ENCODE data around the gene TNIK. TPM values are rescaled to one million over a fixed set of nuclear protein-coding genes. Genes with fewer than 3 reads are reported as not detected.
"Not testable (repeated sequence)": the region's sequence is repeated elsewhere in the genome, so short reads cannot be mapped to it uniquely, and the experiment has no call there.

TNIK gene
- total RNA-seq, 2 donors from 2014 or later, result 96.4 to 98.9 TPM

- ATAC-seq (no peak), DNase-seq (no peak)
- Mint-ChIP-seq H3K4me1 (peaks cover 37% of the 10 kb centered on the region), H3K36me3 (ENCODE audit: low read depth) (peaks cover 5% of the 10 kb centered on the region), H3K27me3 (no peaks in the 10 kb centered on the region), H3K4me3 (no peak overlapping the region), H3K27ac (peak overlapping the region; percentile 79)
- H3K9me3 ChIP-seq (ENCODE audit: control insufficient read depth, low read length, poor library complexity, severe bottlenecking), result no peaks in the 10 kb centered on the region
Measured at GRCh38 chr3:171435143-171435542, 25.1 kb downstream of the TNIK start.

- Mint-ChIP-seq H3K36me3 (ENCODE audit: low read depth) (peaks cover 5% of the 10 kb centered on the region), H3K4me3 (no peak overlapping the region), H3K27ac (peak overlapping the region; percentile 37), H3K4me1 (peaks cover 24% of the 10 kb centered on the region), H3K27me3 (no peaks in the 10 kb centered on the region)
- H3K9me3 ChIP-seq (ENCODE audit: control insufficient read depth, low read length, poor library complexity, severe bottlenecking), result no peaks in the 10 kb centered on the region
- DNase-seq (no peak), ATAC-seq (no peak)
Measured at GRCh38 chr3:171432548-171432947, 27.7 kb downstream of the TNIK start.

GRCh38 chr3:171431550-171431949, 28.7 kb downstream of the TNIK start:
- Mint-ChIP-seq H3K27me3 (no peaks in the 10 kb centered on the region), H3K36me3 (ENCODE audit: low read depth) (peaks cover 5% of the 10 kb centered on the region), H3K27ac (peak overlapping the region; percentile 37), H3K4me3 (no peak overlapping the region), H3K4me1 (peaks cover 17% of the 10 kb centered on the region)
- ATAC-seq (no peak), DNase-seq (no peak)
- no peaks in the 10 kb centered on the region for H3K9me3 ChIP-seq (ENCODE audit: control insufficient read depth, low read length, poor library complexity, severe bottlenecking)

GRCh38 chr3:171430530-171430929, 29.7 kb downstream of the TNIK start:
- ATAC-seq, result no peak
- peaks cover 2% of the 10 kb centered on the region for H3K36me3 Mint-ChIP-seq (ENCODE audit: low read depth)
- no peak overlapping the region for H3K4me3 Mint-ChIP-seq
- H3K9me3 ChIP-seq (ENCODE audit: control insufficient read depth, low read length, poor library complexity, severe bottlenecking), result no peaks in the 10 kb centered on the region
- peaks cover 11% of the 10 kb centered on the region for H3K4me1 Mint-ChIP-seq
- no peak overlapping the region for H3K27ac Mint-ChIP-seq
- DNase-seq, result no peak
- no peaks in the 10 kb centered on the region for H3K27me3 Mint-ChIP-seq

- Mint-ChIP-seq H3K4me3 (no peak overlapping the region), H3K27ac (no peak overlapping the region), H3K27me3 (no peaks in the 10 kb centered on the region), H3K36me3 (ENCODE audit: low read depth) (peaks cover 2% of the 10 kb centered on the region), H3K4me1 (peaks cover 13% of the 10 kb centered on the region)
- ATAC-seq (no peak), DNase-seq (no peak)
- H3K9me3 ChIP-seq (ENCODE audit: control insufficient read depth, low read length, poor library complexity, severe bottlenecking), result no peaks in the 10 kb centered on the region
Measured at GRCh38 chr3:171429635-171430034, 30.6 kb downstream of the TNIK start.

- ATAC-seq, result no peak
- peaks cover 16% of the 10 kb centered on the region for H3K4me1 Mint-ChIP-seq
- no peak overlapping the region for H3K27ac Mint-ChIP-seq
Measured at GRCh38 chr3:171428892-171429291, 31.3 kb downstream of the TNIK start.

GRCh38 chr3:171428321-171428787, 31.9 kb downstream of the TNIK start:
- H3K36me3 Mint-ChIP-seq (ENCODE audit: low read depth), result peaks cover 2% of the 10 kb centered on the region
- H3K4me1 Mint-ChIP-seq, result peaks cover 16% of the 10 kb centered on the region
- H3K4me3 Mint-ChIP-seq, result no peak overlapping the region
- no peak overlapping the region for H3K27ac Mint-ChIP-seq
- H3K27me3 Mint-ChIP-seq, result no peaks in the 10 kb centered on the region
- ATAC-seq (no peak), DNase-seq (no peak)
- H3K9me3 ChIP-seq (ENCODE audit: control insufficient read depth, low read length, poor library complexity, severe bottlenecking), result no peaks in the 10 kb centered on the region

More at GRCh38 chr3:171428892-171429291, 31.3 kb downstream of the TNIK start:
- peaks cover 2% of the 10 kb centered on the region for H3K36me3 Mint-ChIP-seq (ENCODE audit: low read depth)
- H3K9me3 ChIP-seq (ENCODE audit: control insufficient read depth, low read length, poor library complexity, severe bottlenecking), result no peaks in the 10 kb centered on the region
- no peaks in the 10 kb centered on the region for H3K27me3 Mint-ChIP-seq
- no peak overlapping the region for H3K4me3 Mint-ChIP-seq
- no peak for DNase-seq

GRCh38 chr3:171427771-171428320, 32.4 kb downstream of the TNIK start:
- no peak for ATAC-seq
- no peaks in the 10 kb centered on the region for H3K27me3 Mint-ChIP-seq
- H3K36me3 Mint-ChIP-seq (ENCODE audit: low read depth), result peaks cover 2% of the 10 kb centered on the region

GRCh38 chr3:171424063-171424462, 36.1 kb downstream of the TNIK start:
- not testable (repeated sequence) for H3K36me3 Mint-ChIP-seq (ENCODE audit: low read depth); H3K27ac Mint-ChIP-seq; ATAC-seq; H3K9me3 ChIP-seq (ENCODE audit: control insufficient read depth, low read length, poor library complexity, severe bottlenecking); H3K4me3 Mint-ChIP-seq; DNase-seq; H3K27me3 Mint-ChIP-seq
- H3K4me1 Mint-ChIP-seq, result peaks cover 19% of the 10 kb centered on the region

More at GRCh38 chr3:171427771-171428320, 32.4 kb downstream of the TNIK start:
- DNase-seq, result no peak
- H3K27ac Mint-ChIP-seq, result no peak overlapping the region
- H3K9me3 ChIP-seq (ENCODE audit: control insufficient read depth, low read length, poor library complexity, severe bottlenecking), result no peaks in the 10 kb centered on the region
- no peak overlapping the region for H3K4me3 Mint-ChIP-seq
- peaks cover 18% of the 10 kb centered on the region for H3K4me1 Mint-ChIP-seq

GRCh38 chr3:171422855-171423254, 37.4 kb downstream of the TNIK start:
- peaks cover 22% of the 10 kb centered on the region for H3K4me1 Mint-ChIP-seq
- not testable (repeated sequence) for H3K36me3 Mint-ChIP-seq (ENCODE audit: low read depth); DNase-seq; H3K4me3 Mint-ChIP-seq; H3K9me3 ChIP-seq (ENCODE audit: control insufficient read depth, low read length, poor library complexity, severe bottlenecking); ATAC-seq; H3K27ac Mint-ChIP-seq; H3K27me3 Mint-ChIP-seq

- H3K27ac Mint-ChIP-seq, result no peak overlapping the region
Measured at GRCh38 chr3:171420667-171421066, 39.5 kb downstream of the TNIK start.

GRCh38 chr3:171419457-171419856, 40.7 kb downstream of the TNIK start:
- peaks cover 41% of the 10 kb centered on the region for H3K4me1 Mint-ChIP-seq
- no peaks in the 10 kb centered on the region for H3K27me3 Mint-ChIP-seq
- H3K36me3 Mint-ChIP-seq (ENCODE audit: low read depth), result no peaks in the 10 kb centered on the region

More at GRCh38 chr3:171420667-171421066, 39.5 kb downstream of the TNIK start:
- Mint-ChIP-seq H3K4me3 (no peak overlapping the region), H3K36me3 (ENCODE audit: low read depth) (no peaks in the 10 kb centered on the region), H3K4me1 (peaks cover 34% of the 10 kb centered on the region), H3K27me3 (no peaks in the 10 kb centered on the region)
- DNase-seq, result no peak
- ATAC-seq, result no peak
- no peaks in the 10 kb centered on the region for H3K9me3 ChIP-seq (ENCODE audit: control insufficient read depth, low read length, poor library complexity, severe bottlenecking)

GRCh38 chr3:171417813-171418212, 42.4 kb downstream of the TNIK start:
- H3K36me3 Mint-ChIP-seq (ENCODE audit: low read depth), result no peaks in the 10 kb centered on the region
- no peaks in the 10 kb centered on the region for H3K27me3 Mint-ChIP-seq
- H3K4me3 Mint-ChIP-seq, result no peak overlapping the region
- ATAC-seq, result no peak
- no peak for DNase-seq
- H3K4me1 Mint-ChIP-seq, result peaks cover 50% of the 10 kb centered on the region
- H3K27ac Mint-ChIP-seq, result no peak overlapping the region
- H3K9me3 ChIP-seq (ENCODE audit: control insufficient read depth, low read length, poor library complexity, severe bottlenecking), result no peaks in the 10 kb centered on the region

More at GRCh38 chr3:171419457-171419856, 40.7 kb downstream of the TNIK start:
- Mint-ChIP-seq H3K4me3 (no peak overlapping the region), H3K27ac (no peak overlapping the region)
- H3K9me3 ChIP-seq (ENCODE audit: control insufficient read depth, low read length, poor library complexity, severe bottlenecking), result no peaks in the 10 kb centered on the region
- no peak for DNase-seq
- no peak for ATAC-seq

- Mint-ChIP-seq H3K27me3 (no peaks in the 10 kb centered on the region), H3K36me3 (ENCODE audit: low read depth) (no peaks in the 10 kb centered on the region), H3K4me3 (no peak overlapping the region), H3K4me1 (peaks cover 55% of the 10 kb centered on the region), H3K27ac (no peak overlapping the region)
- DNase-seq (no peak), ATAC-seq (no peak)
- H3K9me3 ChIP-seq (ENCODE audit: control insufficient read depth, low read length, poor library complexity, severe bottlenecking), result no peaks in the 10 kb centered on the region
Measured at GRCh38 chr3:171417137-171417536, 43.1 kb downstream of the TNIK start.

Measured in T-helper 17 cell (primary cell).